SK-N-SH (cell line): ENCODE results near the gene SELPLG.

ENCODE experiments used
- EP300 ChIP-seq, 2 experiments: IDR thresholded peaks; 2 replicates each; pipeline versions ENCODE4 v1.4.0 to v1.6.1; 2012; ENCODE audit warnings: borderline replicate concordance in 1 of 2, low read depth in 1 of 2, low read length in 1 of 2
- FOSL2 ChIP-seq: IDR thresholded peaks from 2 replicates; pipeline ENCODE4 v1.4.0; 2012; ENCODE audit warnings: low read depth, mild to moderate bottlenecking, moderate library complexity, borderline replicate concordance
- MXI1 ChIP-seq: IDR thresholded peaks from 2 replicates; pipeline ENCODE4 v1.6.1; 2012; ENCODE audit warnings: mild to moderate bottlenecking, low read depth, low read length, improper control_type of control experiment
- NRF1 ChIP-seq: IDR thresholded peaks from 2 replicates; pipeline ENCODE4 v1.6.1; 2012; ENCODE audit warnings: low read depth, mild to moderate bottlenecking, low read length
- POLR2AphosphoS5 ChIP-seq: IDR thresholded peaks from 2 replicates; pipeline ENCODE4 v1.6.1; 2012; ENCODE audit warnings: low read depth, low read length
- TF ChIP-seq, protein P1 (sequence below): IDR thresholded peaks from 2 replicates; pipeline ENCODE4 v1.6.1; 2012; ENCODE audit warnings: mild to moderate bottlenecking, low read depth, low read length, moderate library complexity
- TF ChIP-seq, protein P2 (sequence below): IDR thresholded peaks from 2 replicates; pipeline ENCODE4 v1.4.0; 2012; ENCODE audit warnings: low read depth
- TF ChIP-seq, protein P3 (sequence below): fragments of 200-600 bp; sonication (generic); IDR thresholded peaks from 2 replicates; pipeline ENCODE4 v1.6.1; 2017; ENCODE audit warnings: antibody characterized with exemption, mild to moderate bottlenecking, moderate library complexity

DNA sequence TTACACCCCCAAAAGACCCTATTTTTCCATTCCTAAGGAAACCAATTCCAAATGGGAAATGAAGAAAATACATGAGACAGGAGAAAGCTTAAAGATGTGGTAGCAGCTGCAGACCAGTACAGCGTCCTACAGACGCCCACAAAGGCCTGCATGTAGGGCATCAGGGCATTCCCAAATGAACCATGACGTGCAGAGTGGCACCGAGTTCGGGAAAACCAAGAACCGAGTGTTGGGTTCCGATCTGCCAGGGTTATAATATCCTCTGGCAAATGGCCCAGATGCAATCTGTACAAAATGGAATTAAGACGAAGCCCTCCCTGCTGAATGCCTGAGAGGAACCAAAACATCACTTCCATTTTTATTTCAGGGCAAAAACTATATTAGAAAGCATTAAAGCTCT is 34.4 kb upstream of the SELPLG start:
- TF ChIP-seq MXI1 (no peak), NRF1 (no peak), FOSL2 (no peak), POLR2AphosphoS5 (no peak; the same call in 1 of the 2 replicates), EP300 (IDR thresholded peaks at IDR 0.05; ENCODE audit: borderline replicate concordance in 1 of 2, low read depth in 1 of 2, low read length in 1 of 2) (no peak)
- TF ChIP-seq, protein P1, sequence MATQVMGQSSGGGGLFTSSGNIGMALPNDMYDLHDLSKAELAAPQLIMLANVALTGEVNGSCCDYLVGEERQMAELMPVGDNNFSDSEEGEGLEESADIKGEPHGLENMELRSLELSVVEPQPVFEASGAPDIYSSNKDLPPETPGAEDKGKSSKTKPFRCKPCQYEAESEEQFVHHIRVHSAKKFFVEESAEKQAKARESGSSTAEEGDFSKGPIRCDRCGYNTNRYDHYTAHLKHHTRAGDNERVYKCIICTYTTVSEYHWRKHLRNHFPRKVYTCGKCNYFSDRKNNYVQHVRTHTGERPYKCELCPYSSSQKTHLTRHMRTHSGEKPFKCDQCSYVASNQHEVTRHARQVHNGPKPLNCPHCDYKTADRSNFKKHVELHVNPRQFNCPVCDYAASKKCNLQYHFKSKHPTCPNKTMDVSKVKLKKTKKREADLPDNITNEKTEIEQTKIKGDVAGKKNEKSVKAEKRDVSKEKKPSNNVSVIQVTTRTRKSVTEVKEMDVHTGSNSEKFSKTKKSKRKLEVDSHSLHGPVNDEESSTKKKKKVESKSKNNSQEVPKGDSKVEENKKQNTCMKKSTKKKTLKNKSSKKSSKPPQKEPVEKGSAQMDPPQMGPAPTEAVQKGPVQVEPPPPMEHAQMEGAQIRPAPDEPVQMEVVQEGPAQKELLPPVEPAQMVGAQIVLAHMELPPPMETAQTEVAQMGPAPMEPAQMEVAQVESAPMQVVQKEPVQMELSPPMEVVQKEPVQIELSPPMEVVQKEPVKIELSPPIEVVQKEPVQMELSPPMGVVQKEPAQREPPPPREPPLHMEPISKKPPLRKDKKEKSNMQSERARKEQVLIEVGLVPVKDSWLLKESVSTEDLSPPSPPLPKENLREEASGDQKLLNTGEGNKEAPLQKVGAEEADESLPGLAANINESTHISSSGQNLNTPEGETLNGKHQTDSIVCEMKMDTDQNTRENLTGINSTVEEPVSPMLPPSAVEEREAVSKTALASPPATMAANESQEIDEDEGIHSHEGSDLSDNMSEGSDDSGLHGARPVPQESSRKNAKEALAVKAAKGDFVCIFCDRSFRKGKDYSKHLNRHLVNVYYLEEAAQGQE: no peak
- TF ChIP-seq, protein P2, sequence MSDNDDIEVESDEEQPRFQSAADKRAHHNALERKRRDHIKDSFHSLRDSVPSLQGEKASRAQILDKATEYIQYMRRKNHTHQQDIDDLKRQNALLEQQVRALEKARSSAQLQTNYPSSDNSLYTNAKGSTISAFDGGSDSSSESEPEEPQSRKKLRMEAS: no peak
- TF ChIP-seq, protein P3, sequence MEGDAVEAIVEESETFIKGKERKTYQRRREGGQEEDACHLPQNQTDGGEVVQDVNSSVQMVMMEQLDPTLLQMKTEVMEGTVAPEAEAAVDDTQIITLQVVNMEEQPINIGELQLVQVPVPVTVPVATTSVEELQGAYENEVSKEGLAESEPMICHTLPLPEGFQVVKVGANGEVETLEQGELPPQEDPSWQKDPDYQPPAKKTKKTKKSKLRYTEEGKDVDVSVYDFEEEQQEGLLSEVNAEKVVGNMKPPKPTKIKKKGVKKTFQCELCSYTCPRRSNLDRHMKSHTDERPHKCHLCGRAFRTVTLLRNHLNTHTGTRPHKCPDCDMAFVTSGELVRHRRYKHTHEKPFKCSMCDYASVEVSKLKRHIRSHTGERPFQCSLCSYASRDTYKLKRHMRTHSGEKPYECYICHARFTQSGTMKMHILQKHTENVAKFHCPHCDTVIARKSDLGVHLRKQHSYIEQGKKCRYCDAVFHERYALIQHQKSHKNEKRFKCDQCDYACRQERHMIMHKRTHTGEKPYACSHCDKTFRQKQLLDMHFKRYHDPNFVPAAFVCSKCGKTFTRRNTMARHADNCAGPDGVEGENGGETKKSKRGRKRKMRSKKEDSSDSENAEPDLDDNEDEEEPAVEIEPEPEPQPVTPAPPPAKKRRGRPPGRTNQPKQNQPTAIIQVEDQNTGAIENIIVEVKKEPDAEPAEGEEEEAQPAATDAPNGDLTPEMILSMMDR: no peak
